Testis (tissue), 3 donors: ENCODE results near the gene CDC123. TPM values are rescaled to one million over a fixed set of nuclear protein-coding genes. Genes with fewer than 3 reads are reported as not detected.
A peak's percentile ranks its signal among the peaks of the same experiment; 100 is the strongest.

Source experiments
- DNase-seq: peaks from one replicate; pipeline ENCODE4 v3.0.0-alpha.2; 2019
- H3K27ac ChIP-seq, 2 donors: fragments of 200-600 bp; sonication (generic); one replicate each; pipeline ENCODE4 v1.5.1; 2019
- H3K27me3 ChIP-seq: fragments of 200-600 bp; sonication (generic); one replicate; pipeline ENCODE4 v1.5.1; 2019
- H3K36me3 ChIP-seq: fragments of 200-600 bp; sonication (generic); one replicate; pipeline ENCODE4 v1.5.1; 2017; ENCODE audit warnings: low read depth; ENCODE audit errors: missing control alignments
- H3K4me1 ChIP-seq: fragments of 200-600 bp; sonication (generic); one replicate; pipeline ENCODE4 v1.5.1; 2019
- H3K4me3 ChIP-seq, 2 donors: fragments of 200-600 bp; sonication (generic); one replicate each; pipeline ENCODE4 v1.5.1; 2017 to 2019
- H3K9me3 ChIP-seq: fragments of 200-600 bp; sonication (generic); one replicate; pipeline ENCODE4 v1.5.1; 2017
- POLR2A ChIP-seq: fragments of 450-650 bp; IDR thresholded peaks from one replicate; pipeline ENCODE4 v1.6.1; 2017; ENCODE audit warnings: antibody characterized with exemption, mild to moderate bottlenecking, moderate library complexity
- WGBS, 2 donors: methylation state at CpG; one replicate each; pipeline ENCODE4 v1.1.5; 2018; 5-methylcytosine and 5-hydroxymethylcytosine counted together
- intact Hi-C: fragments of 100-400 bp; cut with DNase I; formaldehyde crosslinking; loops from one replicate; pipeline ENCODE4 v1.15.1; 2023; ENCODE audit warnings: low total_unique reads
- polyA plus RNA-seq: library from polyadenylated mRNA; stranded (reverse); fragments of 350-450 nt; fragmentation: Illumina TruSeq; extraction: RNeasy Lipid Tissue Mini Kit (QIAGEN cat#74804); gene quantifications from one replicate; pipeline ENCODE4 v1.2.3, GENCODE V29; 2014; ENCODE audit warnings: low read depth, low replicate concordance; ENCODE audit not compliant: insufficient read depth
- total RNA-seq, 2 donors: library from RNA; depleted of rRNA; stranded (reverse); fragments of >200 nt; gene quantifications; one replicate each; pipeline ENCODE4 v1.2.3, GENCODE V29; 2016
- TF ChIP-seq, protein P1 (sequence below), 3 experiments: fragments of 450-650 bp in 2 of 3; fragments of 200-600 bp in 1 of 3; sonication (generic) in 1 of 3; IDR thresholded peaks; one replicate each; pipeline ENCODE4 v1.5.1; 2016 to 2019; ENCODE audit warnings: antibody characterized with exemption in 3 of 3, mild to moderate bottlenecking in 2 of 3, moderate library complexity in 1 of 3

CDC123 gene
- total and polyA plus RNA-seq, 3 donors from 2014 or later: 62.4 to 87.4 (median 71.7) TPM

- Histone ChIP-seq H3K27me3 (no peaks in the 10 kb centered on the region), H3K4me1 (peaks cover 3% of the 10 kb centered on the region), H3K27ac (no peak overlapping the region), H3K36me3 (no peaks in the 10 kb centered on the region), H3K4me3 (no peak overlapping the region), H3K9me3 (no peaks in the 10 kb centered on the region)
- DNase-seq: no peak
- intact Hi-C loops: no loop called here
- no peak for TF ChIP-seq POLR2A
- TF ChIP-seq, protein P1, sequence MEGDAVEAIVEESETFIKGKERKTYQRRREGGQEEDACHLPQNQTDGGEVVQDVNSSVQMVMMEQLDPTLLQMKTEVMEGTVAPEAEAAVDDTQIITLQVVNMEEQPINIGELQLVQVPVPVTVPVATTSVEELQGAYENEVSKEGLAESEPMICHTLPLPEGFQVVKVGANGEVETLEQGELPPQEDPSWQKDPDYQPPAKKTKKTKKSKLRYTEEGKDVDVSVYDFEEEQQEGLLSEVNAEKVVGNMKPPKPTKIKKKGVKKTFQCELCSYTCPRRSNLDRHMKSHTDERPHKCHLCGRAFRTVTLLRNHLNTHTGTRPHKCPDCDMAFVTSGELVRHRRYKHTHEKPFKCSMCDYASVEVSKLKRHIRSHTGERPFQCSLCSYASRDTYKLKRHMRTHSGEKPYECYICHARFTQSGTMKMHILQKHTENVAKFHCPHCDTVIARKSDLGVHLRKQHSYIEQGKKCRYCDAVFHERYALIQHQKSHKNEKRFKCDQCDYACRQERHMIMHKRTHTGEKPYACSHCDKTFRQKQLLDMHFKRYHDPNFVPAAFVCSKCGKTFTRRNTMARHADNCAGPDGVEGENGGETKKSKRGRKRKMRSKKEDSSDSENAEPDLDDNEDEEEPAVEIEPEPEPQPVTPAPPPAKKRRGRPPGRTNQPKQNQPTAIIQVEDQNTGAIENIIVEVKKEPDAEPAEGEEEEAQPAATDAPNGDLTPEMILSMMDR (IDR thresholded peaks at IDR 0.05): no peak
- 95% methylated on average over 10 of the region's 10 CpGs for WGBS, 2 donors
Observed at GRCh38 chr10:12189426-12189825, 6.6 kb upstream of the CDC123 start.

- no peak for TF ChIP-seq POLR2A
- no peak overlapping the region for H3K27ac ChIP-seq
- no peak for DNase-seq
- H3K4me3 ChIP-seq: no peak overlapping the region
- H3K27me3 ChIP-seq: no peaks in the 10 kb centered on the region
- no peaks in the 10 kb centered on the region for H3K9me3 ChIP-seq
- intact Hi-C loops: no loop called here
- WGBS, 2 donors: 70 to 73% methylated on average over 3 of the region's 3 CpGs
- no peaks in the 10 kb centered on the region for H3K36me3 ChIP-seq
- H3K4me1 ChIP-seq: peaks cover 5% of the 10 kb centered on the region
Observed at GRCh38 chr10:12191715-12192114, 4.3 kb upstream of the CDC123 start.

DNA sequence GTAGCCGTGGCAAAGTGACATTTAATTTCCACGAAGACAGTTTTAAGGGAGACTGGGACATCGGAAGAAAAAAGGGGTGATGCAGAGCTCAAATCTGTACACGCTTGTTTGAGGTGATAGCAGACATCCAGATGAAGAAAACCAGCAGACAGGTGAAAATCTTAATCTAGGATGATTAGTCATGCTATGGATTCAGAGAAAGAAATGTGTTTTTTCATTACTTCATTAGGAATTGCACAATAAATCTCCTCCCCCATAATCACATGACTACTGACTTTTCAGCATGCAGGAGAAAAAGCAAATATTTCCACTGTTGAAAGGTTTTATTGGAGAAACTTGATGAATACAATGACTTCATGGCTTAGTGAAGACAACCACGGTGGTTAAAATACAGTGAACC, 2.8 kb upstream of the CDC123 start:
- Histone ChIP-seq H3K27me3 (no peaks in the 10 kb centered on the region), H3K36me3 (no peaks in the 10 kb centered on the region), H3K27ac (no peak overlapping the region), H3K4me3 (no peak overlapping the region), H3K4me1 (peaks cover 5% of the 10 kb centered on the region), H3K9me3 (no peaks in the 10 kb centered on the region)
- DNase-seq: no peak
- intact Hi-C loops: no loop called here
- TF ChIP-seq, protein P1 (IDR thresholded peaks at IDR 0.05): no peak
- TF ChIP-seq POLR2A: no peak
- WGBS, 2 donors: 76 to 79% methylated on average over 5 of the region's 5 CpGs

GRCh38 chr10:12194752-12195271, 1.2 kb upstream of the CDC123 start:
- Histone ChIP-seq H3K4me3 (peak overlapping the region; percentile 75 to 91), H3K36me3 (no peaks in the 10 kb centered on the region), H3K9me3 (no peaks in the 10 kb centered on the region), H3K4me1 (peaks cover 5% of the 10 kb centered on the region), H3K27ac (peak overlapping the region; percentile 94 to 95), H3K27me3 (no peaks in the 10 kb centered on the region)
- intact Hi-C loops: no loop called here
- TF ChIP-seq, protein P1 (IDR thresholded peaks at IDR 0.05): no peak
- no peak for TF ChIP-seq POLR2A
- DNase-seq: peak; percentile 45
- 1 to 4% methylated on average over 27 of the region's 27 CpGs for WGBS, 2 donors

- WGBS, 2 donors: 0 to 1% methylated on average over 12 of the region's 12 CpGs
- Histone ChIP-seq H3K9me3 (no peaks in the 10 kb centered on the region), H3K27ac (peak overlapping the region; percentile 94 to 95), H3K36me3 (no peaks in the 10 kb centered on the region), H3K27me3 (no peaks in the 10 kb centered on the region), H3K4me3 (peak overlapping the region; percentile 75 to 91), H3K4me1 (peaks cover 5% of the 10 kb centered on the region)
- no peak for DNase-seq
- intact Hi-C loops: no loop called here
- TF ChIP-seq, protein P1 (IDR thresholded peaks at IDR 0.05): no peak
- no peak for TF ChIP-seq POLR2A
Observed at GRCh38 chr10:12195281-12195602, 746 bp upstream of the CDC123 start.
